ENCODE data around the gene GNS.
"Not testable (repeated sequence)": the region's sequence is repeated elsewhere in the genome, so short reads cannot be mapped to it uniquely, and the experiment has no call there.

Gene GNS

DNA sequence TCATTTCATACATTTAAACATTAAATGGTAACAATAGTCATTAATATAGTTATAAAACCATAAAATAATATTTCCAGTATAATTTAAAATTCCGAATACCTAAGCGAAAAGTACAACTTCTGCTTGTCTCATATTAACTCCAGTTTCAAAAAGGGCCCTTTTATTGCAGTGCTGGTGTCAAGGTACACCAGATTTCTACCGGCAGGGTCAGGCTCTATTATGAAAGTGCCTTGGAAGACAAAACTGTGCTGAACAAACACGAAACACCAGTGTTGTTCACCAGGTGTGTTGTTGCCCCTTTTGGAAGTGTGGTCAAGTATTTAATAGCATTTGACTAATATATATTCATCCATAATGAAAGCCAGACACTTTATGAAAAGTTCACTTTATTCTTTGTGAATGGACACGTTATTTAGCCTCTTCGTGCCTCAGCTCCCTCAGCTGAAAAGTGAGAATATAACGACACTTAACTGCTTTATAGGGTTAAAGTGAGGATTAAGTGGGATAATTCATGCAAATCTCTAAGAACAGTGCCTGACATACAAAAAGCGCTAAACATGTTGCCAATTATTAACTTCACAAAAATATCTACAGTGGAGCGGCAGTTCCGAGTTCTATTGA is 20.3 kb upstream of the GNS start:
- FAIRE-seq = no peak

DNA sequence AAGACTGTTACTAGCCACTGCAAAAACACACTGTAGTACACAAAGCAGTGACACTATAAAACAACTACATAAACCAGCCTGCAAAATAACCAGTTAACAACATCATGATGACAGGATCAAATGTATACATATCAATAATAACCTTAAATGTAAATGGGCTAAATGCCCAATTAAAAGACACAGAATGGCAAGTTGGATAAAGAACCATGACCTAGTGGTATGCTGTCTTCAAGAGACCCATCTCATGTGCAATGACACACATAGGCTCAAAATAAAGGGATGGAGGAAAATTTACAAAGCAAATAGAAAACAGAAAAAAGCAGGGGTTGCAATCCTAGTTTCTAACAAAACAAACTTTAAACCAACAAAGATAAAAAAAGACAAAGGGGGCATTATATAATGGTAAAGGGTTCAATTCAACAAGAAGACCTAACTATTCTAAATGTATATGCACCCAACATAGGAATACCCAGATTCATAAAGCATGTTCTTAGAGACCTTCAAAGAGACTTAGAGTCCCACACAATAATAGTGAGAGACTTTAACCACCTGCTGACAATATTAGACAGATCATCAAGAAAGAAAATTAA is 16.0 kb upstream of the GNS start:
- not testable (repeated sequence) for FAIRE-seq

DNA sequence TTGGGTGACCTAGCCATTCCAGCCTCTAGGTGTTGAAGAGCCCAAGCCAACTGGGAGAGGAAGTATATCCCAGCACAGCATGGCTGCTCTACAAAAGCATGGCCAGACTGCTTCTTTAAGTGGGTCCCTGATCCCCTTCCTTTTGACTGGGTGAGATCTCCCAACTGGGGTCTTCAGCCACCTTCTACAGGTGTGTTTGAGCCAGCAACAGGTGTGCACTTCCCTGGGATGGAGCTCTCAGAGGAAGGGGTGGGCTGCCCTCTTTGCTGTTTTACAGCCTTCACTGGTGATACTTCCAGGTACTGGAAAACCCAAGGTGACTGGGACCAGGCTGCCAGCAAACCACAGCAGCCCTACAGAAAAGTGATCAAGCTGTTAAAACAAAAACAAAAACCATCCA is 14.2 kb upstream of the GNS start:
- no peak for FAIRE-seq

DNA sequence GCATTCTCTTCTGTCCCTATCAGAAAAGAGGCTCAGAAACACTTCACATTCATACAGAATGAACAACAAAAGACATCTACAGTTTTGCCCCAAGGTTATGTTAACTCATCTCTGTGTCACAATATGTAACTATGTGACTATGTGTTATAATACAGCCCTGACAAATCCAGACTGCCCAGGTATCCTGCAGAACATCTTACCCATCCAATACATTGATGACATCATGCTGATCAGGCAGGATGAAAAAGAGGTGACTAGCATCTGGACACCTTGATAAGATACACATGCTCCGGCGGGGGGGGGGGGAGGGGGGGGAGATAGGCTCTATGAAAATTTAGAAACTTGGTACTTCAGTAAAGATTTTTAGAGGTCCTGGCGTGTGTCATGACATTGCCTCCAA is 8.3 kb upstream of the GNS start:
- FAIRE-seq = no peak

DNA sequence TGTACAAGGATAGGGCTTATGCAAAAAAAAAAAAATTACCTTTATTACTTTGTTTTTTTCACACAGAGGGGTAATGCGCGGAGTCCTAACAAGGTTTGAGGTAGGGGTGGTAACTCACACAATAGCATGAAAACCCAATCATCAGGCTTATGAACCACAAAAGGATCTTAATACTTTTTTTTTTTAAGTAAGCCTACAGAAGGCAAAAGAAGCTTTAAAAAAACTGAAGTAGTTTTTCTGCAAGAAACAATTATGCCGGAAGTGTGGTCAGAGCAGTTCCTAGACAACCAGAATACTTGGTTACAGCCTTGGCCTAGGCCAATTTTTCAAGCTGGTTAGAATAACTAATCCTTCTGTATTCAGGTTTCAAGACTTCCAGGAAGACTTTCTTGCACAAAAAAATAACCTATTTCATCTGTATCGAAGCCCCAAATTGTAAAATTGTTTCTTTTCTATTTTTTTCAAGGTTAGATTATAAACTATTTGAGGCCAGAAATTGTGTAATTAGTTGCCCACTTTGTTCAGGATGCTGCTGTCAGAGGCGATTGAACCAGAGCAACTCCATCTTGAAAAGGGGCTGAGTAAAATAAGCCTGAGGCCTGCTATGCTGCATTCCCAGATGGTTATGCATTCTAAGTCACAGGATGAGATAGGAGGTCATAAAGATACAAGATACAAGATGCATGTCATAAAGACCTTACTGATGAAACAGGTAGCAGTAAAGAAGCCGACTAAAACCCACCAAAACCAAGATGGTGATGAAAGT is 1.8 kb upstream of the GNS start:
- no peak for FAIRE-seq

DNA sequence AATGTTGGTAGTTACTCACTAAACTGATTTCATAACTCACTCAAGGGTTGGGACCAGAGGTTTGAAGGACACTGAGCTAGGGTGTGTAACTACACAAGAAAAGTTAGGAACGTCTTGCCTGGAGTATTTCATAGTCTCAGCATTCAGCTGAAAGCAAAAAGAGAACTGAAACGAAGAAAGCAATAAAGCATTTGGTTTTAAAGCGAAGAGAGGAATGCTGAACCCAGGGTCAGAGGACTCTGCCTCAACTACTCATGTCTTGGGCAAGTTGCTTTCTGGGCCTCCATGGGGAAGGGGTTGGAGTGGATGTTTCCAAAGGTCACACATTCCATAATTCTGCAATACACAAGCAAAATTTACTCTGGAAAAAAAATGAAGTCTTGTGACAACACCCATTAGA is 1.4 kb downstream of the GNS start:
- FAIRE-seq = no peak

DNA sequence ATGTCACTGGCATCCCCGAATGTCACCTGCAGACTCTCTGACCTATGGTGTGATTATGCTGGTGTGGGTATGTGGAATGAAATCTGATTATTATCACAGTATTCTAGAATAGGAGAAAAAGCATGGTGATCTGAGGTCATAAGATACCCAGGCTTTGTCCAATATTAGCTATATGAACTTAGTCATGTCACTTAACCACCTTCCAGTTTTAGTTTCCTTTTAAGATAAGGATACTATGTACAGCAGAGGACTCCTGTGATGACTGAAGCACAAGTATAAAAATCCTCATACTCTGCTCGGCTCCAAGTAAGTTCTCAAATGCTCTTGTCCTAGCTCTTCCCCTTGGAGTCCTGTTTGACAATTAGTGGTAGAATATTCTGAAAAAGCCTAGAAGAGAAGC is 2.8 kb downstream of the GNS start:
- no peak for FAIRE-seq

DNA sequence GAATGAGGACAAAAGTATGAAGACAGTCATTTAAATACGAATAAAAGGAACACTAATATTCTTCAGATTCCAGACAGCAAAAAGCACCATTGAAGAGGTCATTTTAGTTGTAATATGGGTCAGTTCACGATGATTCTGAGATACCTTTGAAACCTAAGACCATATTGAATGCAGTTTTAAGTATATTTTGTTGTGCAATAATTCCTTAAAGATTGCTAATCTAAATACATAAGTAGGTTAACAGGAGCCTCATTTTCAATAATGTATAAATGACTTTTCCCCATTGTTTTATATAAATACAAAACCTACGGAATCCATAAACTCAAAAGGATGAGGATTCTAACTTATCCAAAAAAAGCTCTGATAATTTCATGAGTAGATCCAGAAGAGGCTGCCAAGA is 5.8 kb downstream of the GNS start:
- FAIRE-seq = no peak

DNA sequence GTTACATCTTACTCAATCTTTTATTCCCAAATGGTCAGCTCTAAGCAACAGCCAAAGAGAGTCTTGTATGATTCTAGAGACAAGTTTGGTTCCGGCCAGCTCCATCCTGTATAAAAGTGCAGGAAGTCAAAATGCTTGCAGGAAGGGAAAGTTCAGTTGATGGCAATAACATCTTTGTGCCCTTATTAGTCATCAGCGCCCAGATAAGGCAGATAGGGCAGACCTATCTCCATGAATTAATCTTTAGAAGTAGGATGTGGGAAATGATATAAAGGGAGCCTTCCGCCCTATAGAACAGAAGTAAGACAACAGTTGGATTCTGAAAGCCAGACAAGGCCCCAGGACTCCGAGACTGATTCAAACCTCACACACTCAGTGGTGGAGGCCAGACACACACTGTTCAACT is 6.4 kb downstream of the GNS start:
- FAIRE-seq = no peak

DNA sequence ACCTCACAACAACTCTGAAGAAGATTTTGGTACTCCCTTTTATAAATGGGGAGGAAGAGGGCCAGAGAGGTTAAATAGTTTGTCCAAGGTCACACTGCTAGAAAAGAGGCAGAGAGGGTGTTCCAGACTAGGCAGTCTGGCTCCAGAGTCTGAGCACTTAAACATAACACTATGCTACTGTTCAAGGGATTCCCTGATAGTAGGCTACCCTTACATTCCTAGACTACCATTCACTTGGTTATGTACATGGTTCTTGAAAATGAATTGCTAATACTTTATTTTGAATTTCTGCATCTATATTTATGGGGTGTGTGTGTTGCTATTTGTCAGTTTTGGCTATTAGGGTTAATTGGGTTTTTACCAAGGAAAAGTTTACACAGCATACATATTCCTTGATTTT is 7.2 kb downstream of the GNS start:
- FAIRE-seq = no peak

DNA sequence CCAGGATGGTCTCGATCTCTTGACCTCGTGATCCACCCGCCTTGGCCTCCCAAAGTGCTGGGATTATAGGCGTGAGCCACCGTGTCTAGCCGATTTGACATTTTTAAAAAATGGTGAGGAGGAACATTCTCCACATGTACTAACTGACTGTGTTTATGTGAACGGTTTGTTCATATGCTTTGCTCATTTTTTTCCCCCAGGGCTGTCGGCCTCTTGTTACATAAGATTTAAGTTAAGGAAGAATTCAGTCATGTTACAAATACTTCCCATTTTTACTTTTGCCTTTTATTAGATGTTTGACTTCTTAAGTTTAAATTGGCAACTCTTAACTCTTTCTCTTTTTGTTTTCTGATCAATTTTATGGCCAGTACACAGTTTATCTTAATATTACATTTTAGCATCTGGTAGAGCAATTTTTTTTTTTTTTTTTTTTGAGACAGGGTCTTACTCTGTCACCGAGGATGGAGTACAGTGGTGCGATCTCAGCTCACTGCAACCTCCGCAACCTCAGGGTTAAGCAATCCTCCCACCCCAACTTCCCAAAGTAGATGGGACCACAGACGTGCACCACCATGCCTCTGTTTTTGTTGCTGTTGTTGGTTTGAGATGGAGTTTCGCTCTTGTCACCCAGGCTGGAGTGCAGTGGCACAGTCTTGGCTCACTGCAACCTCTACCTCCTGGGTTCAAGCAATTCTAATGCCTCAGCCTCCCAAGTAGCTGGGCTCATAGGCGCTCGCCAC is 9.6 kb downstream of the GNS start:
- FAIRE-seq = no peak

DNA sequence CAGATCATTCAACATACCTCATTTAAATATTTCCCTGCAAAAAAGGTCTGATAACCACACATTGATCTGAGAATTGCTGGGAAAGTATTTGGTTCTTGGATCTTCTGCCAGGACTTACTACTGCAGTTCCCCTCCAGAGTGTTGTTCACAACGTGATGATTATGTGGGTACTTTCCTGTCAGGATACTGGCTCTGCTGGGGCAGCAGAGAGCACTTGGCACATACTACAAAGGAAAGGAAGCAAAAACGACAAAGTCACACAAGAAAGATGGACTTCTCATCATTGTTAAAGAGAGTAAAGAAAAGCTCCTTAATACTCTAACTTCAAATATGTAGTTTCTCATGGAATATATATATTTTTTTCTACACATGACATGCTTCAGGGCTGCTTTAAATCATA is 11.5 kb downstream of the GNS start:
- FAIRE-seq = no peak

DNA sequence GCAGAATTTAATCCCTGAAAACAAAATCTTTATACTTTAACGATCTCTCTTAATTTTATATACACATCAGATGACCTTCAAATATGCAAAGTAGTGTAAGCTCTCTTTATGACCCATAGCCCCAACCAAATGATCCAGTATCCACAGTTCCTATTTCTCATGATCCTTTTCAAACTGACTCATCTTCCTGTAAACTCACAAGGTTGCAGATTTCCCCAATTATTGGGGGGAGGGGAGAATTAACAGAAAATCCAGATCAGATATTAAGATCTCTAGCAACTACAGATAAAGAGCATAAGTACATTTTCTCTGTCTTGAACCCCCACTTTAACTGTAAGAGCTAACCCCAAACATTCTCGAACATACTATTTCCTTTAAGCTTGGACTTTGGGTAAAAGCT is 12.5 kb downstream of the GNS start:
- FAIRE-seq = no peak

DNA sequence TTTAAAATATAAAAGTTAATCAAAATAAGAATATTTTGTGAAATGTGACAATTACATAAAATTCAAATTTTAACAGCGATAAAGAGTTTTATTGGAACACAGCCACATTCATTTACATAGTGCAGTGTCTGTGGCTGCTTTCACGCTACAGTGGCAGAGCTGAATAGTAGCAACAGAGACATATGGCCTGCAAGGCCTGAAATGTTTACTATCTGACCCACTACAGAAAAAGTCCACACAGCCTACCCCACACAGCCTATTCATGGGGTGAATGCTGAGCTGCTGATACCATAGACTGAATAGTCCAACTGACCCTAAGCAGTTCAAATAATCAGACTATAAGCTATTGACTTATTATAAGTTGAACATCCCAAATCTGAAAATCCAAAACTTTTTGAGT is 13.2 kb downstream of the GNS start:
- no peak for FAIRE-seq

DNA sequence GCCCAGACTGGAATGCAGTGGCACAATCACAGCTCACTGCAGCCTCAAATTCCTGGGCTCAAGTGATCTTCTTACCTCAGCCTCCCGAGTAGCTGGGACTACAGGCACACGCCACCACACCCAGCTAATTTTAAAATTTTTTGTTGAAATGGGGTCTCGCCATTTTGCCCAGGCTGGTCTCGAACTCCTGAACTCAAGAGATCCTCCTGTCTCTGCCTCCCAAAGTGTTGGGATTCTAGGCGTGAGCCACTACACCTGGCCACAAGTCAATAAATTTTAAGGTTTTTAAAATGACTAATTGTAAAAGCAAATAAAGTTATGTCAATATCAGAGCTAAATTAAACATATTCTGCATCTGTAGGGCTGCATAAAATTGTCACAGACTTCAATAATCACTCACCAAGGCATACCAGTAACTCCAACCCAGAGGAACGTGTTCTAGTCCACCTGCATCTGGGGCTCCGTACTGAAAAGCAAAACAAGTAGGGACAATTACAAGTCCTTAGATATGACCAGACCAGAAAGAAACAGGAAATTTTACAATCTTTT is 13.9 kb downstream of the GNS start:
- no peak for FAIRE-seq

DNA sequence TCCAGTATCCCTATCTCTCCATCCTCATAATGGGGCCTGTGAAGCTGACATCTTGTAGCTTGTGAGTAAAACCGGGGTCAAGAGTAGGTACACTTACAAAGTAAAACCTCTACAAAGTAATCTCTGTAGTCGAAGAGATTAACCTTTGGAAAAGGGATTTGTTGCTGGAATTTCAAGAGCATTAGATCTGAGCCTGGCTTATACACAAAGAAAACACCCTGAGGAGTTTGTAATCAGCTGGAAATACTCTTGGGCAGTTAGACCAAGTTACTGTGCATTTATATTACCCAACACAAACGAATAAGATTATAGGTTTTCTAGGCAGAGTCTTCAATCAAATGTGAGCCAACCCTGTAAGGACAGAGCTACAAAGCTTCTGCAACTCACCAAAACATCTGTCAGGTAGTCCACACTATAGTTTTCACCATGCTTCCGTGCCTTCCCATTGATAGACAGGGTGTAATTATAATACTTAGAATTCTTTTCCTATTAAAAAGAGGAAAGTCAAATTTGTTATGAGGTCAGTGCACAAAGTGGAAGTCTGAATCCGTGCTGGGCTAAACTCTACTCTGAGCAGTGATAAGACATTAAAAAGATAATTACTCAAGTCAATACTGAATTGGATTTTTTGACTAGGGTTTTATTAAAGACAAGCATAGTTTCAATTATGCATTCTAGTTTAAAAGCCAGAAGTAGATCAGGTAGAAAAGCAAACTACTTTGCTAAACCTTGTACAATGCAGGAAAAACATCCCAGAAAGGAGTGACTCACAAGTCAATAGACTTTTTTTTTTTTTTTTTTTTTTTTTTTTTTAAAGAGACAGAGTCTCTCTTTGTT is 14.6 kb downstream of the GNS start:
- no peak for FAIRE-seq

DNA sequence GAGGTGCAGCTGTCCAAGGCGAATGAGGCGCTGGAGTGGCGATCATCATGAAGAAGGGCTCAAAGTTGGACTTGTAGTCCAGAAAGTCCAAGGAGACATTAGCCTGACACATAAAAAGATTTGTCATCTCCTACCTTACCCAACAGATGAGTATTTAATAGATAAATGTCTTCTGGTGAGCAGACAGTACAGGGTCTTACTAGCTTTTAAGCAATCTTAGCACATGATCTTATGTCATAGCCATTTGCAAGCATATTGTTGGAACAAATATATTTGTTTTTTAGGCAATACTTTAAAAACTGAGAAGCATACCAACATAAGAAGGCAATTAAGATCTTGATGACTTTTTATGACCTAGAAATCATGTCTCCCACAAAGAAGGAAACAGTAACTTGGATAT is 16.0 kb downstream of the GNS start:
- FAIRE-seq = no peak

DNA sequence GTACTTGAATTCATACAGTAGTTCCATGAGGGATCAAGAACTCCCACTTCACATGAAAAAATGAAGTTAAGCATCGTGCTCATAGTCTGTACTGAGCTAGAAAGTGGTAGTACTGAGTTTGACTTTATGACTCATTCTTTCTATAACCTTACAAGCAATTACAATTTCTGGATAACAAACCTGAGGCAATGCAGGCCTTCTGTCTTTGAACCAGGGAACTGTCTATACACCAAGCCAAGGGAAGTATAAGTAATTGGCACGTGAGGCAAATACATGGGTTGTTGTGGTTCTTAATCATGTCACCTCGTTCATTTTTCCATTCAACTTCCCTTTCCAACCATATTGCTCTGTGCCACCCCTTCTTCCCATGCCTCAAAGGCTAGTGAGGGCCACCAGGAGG is 16.8 kb downstream of the GNS start:
- no peak for FAIRE-seq

DNA sequence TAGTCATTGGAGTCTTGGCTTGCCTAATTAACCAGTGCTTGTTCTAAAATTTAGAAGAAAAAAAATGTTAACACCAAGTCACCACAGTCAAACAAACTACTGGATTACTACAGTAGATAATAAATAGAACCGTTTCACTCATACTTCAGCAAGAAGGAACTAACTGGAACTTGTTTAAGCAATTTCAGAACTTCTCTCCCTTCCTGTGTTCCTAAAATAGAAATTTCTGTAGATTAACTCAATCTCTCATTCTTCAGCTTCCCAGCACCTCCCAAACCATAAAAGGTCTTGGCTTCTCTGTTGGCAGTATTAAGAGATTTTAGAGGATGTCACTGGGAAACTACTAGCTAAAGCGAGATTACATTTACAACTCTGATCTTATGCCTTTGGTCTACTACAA is 18.6 kb downstream of the GNS start:
- FAIRE-seq = no peak

DNA sequence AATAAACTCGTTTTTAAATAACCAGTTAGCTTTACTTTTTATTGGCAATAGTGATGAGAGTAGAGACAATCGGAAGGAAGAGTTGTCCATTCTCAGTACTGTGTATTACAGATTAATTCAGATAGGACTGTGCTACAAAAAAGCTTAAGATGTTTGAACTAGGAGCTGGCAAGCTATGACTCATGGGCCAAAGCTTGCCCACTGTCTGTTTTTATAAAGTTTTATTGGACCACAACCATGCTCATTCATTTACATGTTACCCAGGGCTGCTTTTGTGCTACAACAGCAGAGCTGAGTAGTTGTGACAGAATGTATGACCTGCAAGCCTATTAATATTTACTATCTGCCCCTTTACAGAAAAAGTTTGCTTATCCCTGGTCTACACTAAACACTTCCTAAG is 19.4 kb downstream of the GNS start:
- FAIRE-seq = no peak

DNA sequence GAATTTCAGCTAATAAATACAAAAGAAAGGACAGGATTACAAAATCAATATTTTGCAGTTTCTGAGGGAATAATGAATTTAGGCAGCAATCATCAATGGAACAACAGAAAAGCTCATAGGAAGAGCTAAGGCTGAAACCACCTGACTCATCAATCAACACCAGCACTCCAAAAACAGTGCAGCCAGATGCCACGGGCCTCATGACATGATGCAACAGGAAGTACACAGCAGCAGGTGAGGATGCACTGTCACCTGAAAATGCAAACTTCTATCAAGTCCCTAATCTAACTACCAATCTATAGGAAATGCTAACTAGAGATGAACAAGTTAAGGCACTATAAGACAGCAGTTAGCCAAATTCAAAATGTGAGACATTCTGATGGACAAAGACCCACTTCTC is 21.7 kb downstream of the GNS start:
- no peak for FAIRE-seq

DNA sequence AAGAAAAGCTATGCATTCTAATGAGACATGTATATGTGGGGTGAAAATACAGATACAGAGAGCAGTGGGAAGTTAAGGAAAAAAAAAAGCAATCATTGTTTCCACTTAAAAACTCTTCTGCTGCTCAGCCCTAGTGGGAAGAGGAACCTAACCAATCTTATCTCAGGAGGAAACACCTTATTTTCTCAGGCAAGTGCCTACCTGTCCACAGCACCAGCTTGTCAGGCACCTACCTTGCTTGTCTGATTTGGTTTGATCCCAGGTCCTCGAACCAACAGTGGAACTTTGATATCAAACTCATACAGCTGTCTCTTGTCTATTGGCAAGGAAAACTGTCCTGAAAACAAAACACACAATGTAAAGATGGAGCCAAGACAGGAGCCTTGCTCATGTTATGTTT is 22.4 kb downstream of the GNS start:
- no peak for FAIRE-seq

DNA sequence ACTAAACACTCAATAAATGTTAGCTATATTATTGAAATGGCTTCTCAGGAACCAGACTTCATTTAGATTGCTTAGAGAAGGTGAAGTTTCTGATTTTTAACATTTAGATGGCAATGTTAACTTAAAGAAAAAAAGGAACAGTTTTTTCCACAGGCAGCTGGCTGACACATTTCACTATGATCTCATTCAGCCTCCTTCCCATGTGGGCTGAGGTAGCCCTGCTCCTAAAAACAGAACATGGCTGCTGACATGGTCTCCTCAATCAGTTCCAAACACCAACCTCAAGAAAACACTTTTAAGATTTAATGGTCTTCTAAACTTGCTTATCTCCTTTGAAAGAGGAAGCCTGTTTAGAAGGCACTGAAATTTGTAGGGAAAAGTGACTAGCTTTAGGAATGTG is 23.8 kb downstream of the GNS start:
- FAIRE-seq = no peak

Data from G401.6 (cell line).